Prostate gland (tissue), 2 donors: ENCODE data around the gene ELP5. TPM values are rescaled to one million over a fixed set of nuclear protein-coding genes. Genes with fewer than 3 reads are reported as not detected.
A peak's percentile ranks its signal among the peaks of the same experiment; 100 is the strongest.

Experiments
- DNase-seq: peaks from one replicate; pipeline ENCODE4 v3.0.0-alpha.2; 2019; ENCODE audit warnings: low spot score
- H3K27ac ChIP-seq, 2 donors: fragments of 200-600 bp; sonication (generic); 2 replicates each; pipeline ENCODE4 v1.5.1; 2017 to 2019
- H3K27me3 ChIP-seq: fragments of 200-600 bp; sonication (generic); replicated peaks from 2 replicates; pipeline ENCODE4 v1.5.1; 2019; ENCODE audit not compliant: insufficient read depth
- H3K36me3 ChIP-seq, 2 donors: fragments of 200-600 bp; sonication (generic); 1 replicate in 1 of 2; 2 replicates in 1 of 2; pipeline versions ENCODE4 v1.5.1 to v1.8.1; 2017 to 2019
- H3K4me1 ChIP-seq: fragments of 200-600 bp; sonication (generic); replicated peaks from 2 replicates; pipeline ENCODE4 v1.5.1; 2019
- H3K4me3 ChIP-seq, 2 donors: fragments of 200-600 bp; sonication (generic); 2 replicates each; pipeline ENCODE4 v1.5.1; 2017 to 2019
- H3K9me3 ChIP-seq: fragments of 200-600 bp; sonication (generic); 2 replicates; pipeline ENCODE4 v1.5.1; 2017
- CTCF ChIP-seq, 4 experiments: fragments of 200-600 bp in 2 of 4; fragments of 450-650 bp in 2 of 4; sonication (generic) in 2 of 4; IDR thresholded peaks; 1 replicate in 3 of 4; 2 replicates in 1 of 4; pipeline ENCODE4 v1.5.1; 2016 to 2019; ENCODE audit warnings: antibody characterized with exemption in 4 of 4, mild to moderate bottlenecking in 2 of 4, moderate library complexity in 2 of 4
- POLR2A ChIP-seq: fragments of 450-650 bp; IDR thresholded peaks from one replicate; pipeline ENCODE4 v1.6.1; 2016; ENCODE audit warnings: antibody characterized with exemption, mild to moderate bottlenecking
- POLR2AphosphoS5 ChIP-seq: sonication (generic); formaldehyde crosslinking; IDR thresholded peaks from one replicate; pipeline ENCODE4 v1.6.1; 2017; ENCODE audit warnings: antibody characterized with exemption
- whole genome bisulfite sequencing: methylation state at CpG from one replicate; pipeline ENCODE4 v1.1.5; 2018; 5-methylcytosine and 5-hydroxymethylcytosine counted together
- intact Hi-C: fragments of 100-400 bp; cut with DNase I; formaldehyde crosslinking; loops from one replicate; pipeline ENCODE4 v1.14.2; 2022
- total RNA-seq, 2 donors: library from RNA; depleted of rRNA; stranded (reverse); fragments of >200 nt; gene quantifications; one replicate each; pipeline ENCODE4 v1.1.0, GENCODE V29; 2016

ELP5 gene
- total RNA-seq, 2 donors from 2014 or later: 50.1 to 65.2 TPM

GRCh38 chr17:7248796-7249195 lies 3.2 kb upstream of the ELP5 start:
- DNase-seq: no peak
- H3K27ac ChIP-seq: peak overlapping the region in 1 of 2 donors; percentile 100
- no peaks in the 10 kb centered on the region for H3K9me3 ChIP-seq
- no peak for TF ChIP-seq CTCF (IDR thresholded peaks at IDR 0.05)
- no peak for TF ChIP-seq POLR2AphosphoS5
- TF ChIP-seq POLR2A: no peak
- intact Hi-C loops: no loop called here
- H3K27me3 ChIP-seq: no peaks in the 10 kb centered on the region
- H3K4me3 ChIP-seq: no peak overlapping the region
- WGBS: 79% methylated on average over 4 of the region's 4 CpGs
- H3K4me1 ChIP-seq: peaks cover 13% of the 10 kb centered on the region
- H3K36me3 ChIP-seq: peaks cover 0 to 9% of the 10 kb centered on the region in 2 donors

- Histone ChIP-seq H3K27ac (peak overlapping the region in 1 of 2 donors; percentile 100), H3K4me1 (peaks cover 13% of the 10 kb centered on the region)
Observed at GRCh38 chr17:7249214-7249613, 2.8 kb upstream of the ELP5 start.

GRCh38 chr17:7249830-7250229 lies 2.2 kb upstream of the ELP5 start:
- peak overlapping the region in 1 of 2 donors; percentile 98 for H3K4me3 ChIP-seq
- intact Hi-C loops: no loop called here
- no peak for DNase-seq
- peaks cover 13% of the 10 kb centered on the region for H3K4me1 ChIP-seq
- H3K27me3 ChIP-seq: no peaks in the 10 kb centered on the region
- WGBS: 93% methylated on average over 7 of the region's 7 CpGs
- peaks cover 0 to 6% of the 10 kb centered on the region in 2 donors for H3K36me3 ChIP-seq
- peak overlapping the region in 1 of 2 donors; percentile 100 for H3K27ac ChIP-seq
- TF ChIP-seq CTCF (IDR thresholded peaks at IDR 0.05) (no peak), POLR2A (no peak), POLR2AphosphoS5 (no peak)
- H3K9me3 ChIP-seq: no peaks in the 10 kb centered on the region

More at GRCh38 chr17:7249214-7249613, 2.8 kb upstream of the ELP5 start:
- intact Hi-C loops: no loop called here
- Histone ChIP-seq H3K27me3 (no peaks in the 10 kb centered on the region), H3K36me3 (peaks cover 0 to 9% of the 10 kb centered on the region in 2 donors), H3K4me3 (no peak overlapping the region), H3K9me3 (no peaks in the 10 kb centered on the region)
- DNase-seq: no peak
- 80% methylated on average over 6 of the region's 6 CpGs for WGBS
- TF ChIP-seq POLR2A (no peak), CTCF (IDR thresholded peaks at IDR 0.05) (no peak), POLR2AphosphoS5 (no peak)

- H3K4me1 ChIP-seq: peaks cover 13% of the 10 kb centered on the region
- H3K27me3 ChIP-seq: no peaks in the 10 kb centered on the region
- H3K9me3 ChIP-seq: no peaks in the 10 kb centered on the region
- peak overlapping the region; percentile 100 for H3K27ac ChIP-seq
- TF ChIP-seq POLR2A: no peak
- no peak for DNase-seq
- under 1% methylated on average over 45 of the region's 55 CpGs for WGBS
- H3K36me3 ChIP-seq: peaks cover 0 to 2% of the 10 kb centered on the region in 2 donors
- peak overlapping the region; percentile 98 for H3K4me3 ChIP-seq
- intact Hi-C loops: no loop called here
Observed at GRCh38 chr17:7250695-7251627, 1.1 kb upstream of the ELP5 start.

- intact Hi-C loops: loop anchor here (2.0 kb wide), 1 partner anchor 29 kb away; the partner anchor contains the start of gene SLC2A4
- Histone ChIP-seq H3K36me3 (no peaks in the 10 kb centered on the region), H3K27ac (peak within 1 kb of the TSS; percentile 100), H3K9me3 (no peaks in the 10 kb centered on the region), H3K4me3 (peak within 1 kb of the TSS; percentile 98), H3K4me1 (peaks cover 13% of the 10 kb centered on the region), H3K27me3 (no peaks in the 10 kb centered on the region)
- 0% methylated on average over 41 of the region's 41 CpGs for WGBS
- TF ChIP-seq POLR2A: peak; percentile 61
- no peak for TF ChIP-seq CTCF (IDR thresholded peaks at IDR 0.05)
- peak; percentile 99 for TF ChIP-seq POLR2AphosphoS5
- peak; percentile 99 for DNase-seq
Observed at GRCh38 chr17:7251661-7252175, 297 bp upstream of the ELP5 start, which contains the start of gene CTDNEP1. Gene CTDNEP1, minus strand, starts transcription at chr17:7251734. Its CDS starts 438 bp downstream, at chr17:7251296.
